Measurements from ENCODE around the gene BACE1-AS.

DNA sequence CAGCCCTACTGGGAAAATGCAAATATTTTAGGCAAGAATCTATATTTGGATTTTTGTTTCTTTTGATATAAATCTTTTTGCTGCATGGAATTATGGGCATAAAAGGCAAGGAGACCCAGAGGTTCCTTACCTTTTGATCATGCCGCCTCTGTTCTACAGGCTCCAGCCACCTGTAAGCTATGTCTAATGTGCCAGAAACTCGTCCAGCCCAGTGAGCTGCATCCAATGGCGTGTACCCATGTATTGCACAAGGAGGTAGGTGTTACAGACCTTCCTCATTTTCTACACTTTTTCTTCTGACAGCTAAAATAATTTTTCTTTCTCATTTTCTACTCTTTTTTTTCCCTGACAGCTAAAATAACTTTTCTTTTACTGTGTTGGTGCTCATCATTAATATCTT, 8.2 kb upstream of the BACE1-AS start:
- TF ChIP-seq, protein P1, sequence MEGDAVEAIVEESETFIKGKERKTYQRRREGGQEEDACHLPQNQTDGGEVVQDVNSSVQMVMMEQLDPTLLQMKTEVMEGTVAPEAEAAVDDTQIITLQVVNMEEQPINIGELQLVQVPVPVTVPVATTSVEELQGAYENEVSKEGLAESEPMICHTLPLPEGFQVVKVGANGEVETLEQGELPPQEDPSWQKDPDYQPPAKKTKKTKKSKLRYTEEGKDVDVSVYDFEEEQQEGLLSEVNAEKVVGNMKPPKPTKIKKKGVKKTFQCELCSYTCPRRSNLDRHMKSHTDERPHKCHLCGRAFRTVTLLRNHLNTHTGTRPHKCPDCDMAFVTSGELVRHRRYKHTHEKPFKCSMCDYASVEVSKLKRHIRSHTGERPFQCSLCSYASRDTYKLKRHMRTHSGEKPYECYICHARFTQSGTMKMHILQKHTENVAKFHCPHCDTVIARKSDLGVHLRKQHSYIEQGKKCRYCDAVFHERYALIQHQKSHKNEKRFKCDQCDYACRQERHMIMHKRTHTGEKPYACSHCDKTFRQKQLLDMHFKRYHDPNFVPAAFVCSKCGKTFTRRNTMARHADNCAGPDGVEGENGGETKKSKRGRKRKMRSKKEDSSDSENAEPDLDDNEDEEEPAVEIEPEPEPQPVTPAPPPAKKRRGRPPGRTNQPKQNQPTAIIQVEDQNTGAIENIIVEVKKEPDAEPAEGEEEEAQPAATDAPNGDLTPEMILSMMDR (IDR thresholded peaks at IDR 0.05; ENCODE audit: poor library complexity): no peak
- TF ChIP-seq EZH2 (IDR thresholded peaks at IDR 0.05; ENCODE audit: borderline replicate concordance): no peak
- TF ChIP-seq EZH2phosphoT487 (IDR thresholded peaks at IDR 0.05; ENCODE audit: low read depth, severe bottlenecking, unreplicated experiment): no peak
